Right lung (tissue), 5 donors: Measurements from ENCODE around the gene CYP4A22. TPM values are rescaled to one million over a fixed set of nuclear protein-coding genes. Genes with fewer than 3 reads are reported as not detected.
"Not testable (repeated sequence)": the region's sequence is repeated elsewhere in the genome, so short reads cannot be mapped to it uniquely, and the experiment has no call there.

Experiments used
- DNase-seq, 2 donors: peaks; one replicate each; pipeline ENCODE4 v3.0.0-alpha.2; 2013
- polyA plus RNA-seq, 5 donors: library from polyadenylated mRNA; unstranded; fragments of 120-200 nt; gene quantifications; one replicate each; pipeline versions ENCODE4 v1.2.1 to v1.2.3, GENCODE V29; 2013; ENCODE audit warnings: inconsistent platforms in 1 of 5, low replicate concordance in 1 of 5; ENCODE audit not compliant: insufficient read length in 5 of 5, insufficient read depth in 1 of 5

The CYP4A22 gene
- polyA plus RNA-seq, 5 donors, result 0.09 to 0.27 (median 0.11) TPM; not detected in 1

- not testable (repeated sequence) for DNase-seq
Observed at GRCh38 chr1:47156457-47156856, 19.2 kb downstream of the CYP4A22 start.

DNA sequence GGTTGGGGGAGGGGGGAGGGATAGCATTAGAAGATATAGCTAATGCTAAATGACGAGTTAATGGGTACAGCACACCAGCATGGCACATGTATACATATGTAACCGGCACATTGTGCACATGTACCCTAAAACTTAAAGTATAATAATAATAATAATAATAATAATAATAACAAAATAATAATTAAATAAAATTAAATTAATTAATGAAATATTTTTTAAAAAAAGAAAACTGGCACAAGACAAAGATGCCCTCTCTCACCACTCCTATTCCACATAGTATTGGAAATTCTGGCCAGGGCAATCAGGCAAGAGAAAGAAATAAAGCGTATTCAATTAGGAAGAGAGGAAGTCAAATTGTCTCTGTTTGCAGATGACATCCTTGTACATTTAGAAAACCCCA is 20.7 kb downstream of the CYP4A22 start:
- not testable (repeated sequence) for DNase-seq

GRCh38 chr1:47160716-47161115 is 23.5 kb downstream of the CYP4A22 start:
- no peak for DNase-seq

DNA sequence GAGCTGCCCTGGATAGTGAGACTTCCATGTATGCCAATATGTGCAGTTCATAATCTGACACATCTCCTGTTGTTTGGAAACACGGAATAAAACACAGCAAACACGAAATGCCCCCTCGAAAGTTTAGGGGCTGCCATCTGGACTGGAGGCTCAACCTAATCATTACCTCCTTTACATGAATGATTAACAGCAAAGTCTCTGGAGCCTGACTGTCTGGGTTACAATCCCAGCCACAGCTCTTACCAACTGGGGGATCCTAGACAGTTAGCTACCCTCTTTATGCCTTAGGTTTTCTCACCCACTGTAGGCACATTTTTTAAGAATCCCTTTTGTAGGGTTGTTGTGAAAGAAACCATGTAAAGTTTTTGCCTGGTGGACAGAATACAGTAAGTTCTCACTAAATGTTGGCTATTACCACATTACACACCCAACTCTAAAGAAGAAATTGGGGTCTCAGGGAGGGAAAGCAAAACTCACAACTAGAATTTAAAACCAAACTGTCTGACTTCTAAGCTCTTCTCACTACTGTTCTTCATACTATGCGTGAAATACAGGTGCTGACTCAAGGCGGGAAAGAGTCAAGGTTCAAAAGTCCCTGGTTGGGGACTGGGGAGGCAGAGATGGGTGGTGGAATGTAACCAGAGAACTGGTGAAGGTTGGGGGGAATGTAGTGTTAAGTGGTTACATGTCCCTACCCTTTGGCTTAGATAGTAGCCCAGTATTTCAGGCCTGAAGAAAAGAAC is 24.2 kb downstream of the CYP4A22 start:
- no peak for DNase-seq

DNA sequence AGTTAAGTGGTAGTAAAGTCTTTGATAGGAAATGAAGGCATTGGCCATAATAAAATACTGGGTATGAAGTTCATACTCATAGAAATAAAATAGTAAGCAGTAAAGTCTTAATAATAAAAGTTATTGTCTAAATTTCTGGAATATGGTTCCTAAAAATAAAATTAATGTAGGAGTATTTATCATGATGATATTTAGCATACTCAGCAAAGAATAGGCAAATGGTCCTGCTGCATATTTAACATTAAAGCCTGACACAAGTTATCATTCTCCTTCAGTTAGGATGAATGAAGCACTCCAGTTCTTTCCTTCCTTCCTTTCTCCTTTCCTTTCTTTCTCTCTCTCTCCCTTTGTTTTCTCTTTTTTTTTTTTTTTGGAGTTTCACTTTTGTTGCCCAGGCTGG is 27.3 kb downstream of the CYP4A22 start:
- DNase-seq, result no peak

DNA sequence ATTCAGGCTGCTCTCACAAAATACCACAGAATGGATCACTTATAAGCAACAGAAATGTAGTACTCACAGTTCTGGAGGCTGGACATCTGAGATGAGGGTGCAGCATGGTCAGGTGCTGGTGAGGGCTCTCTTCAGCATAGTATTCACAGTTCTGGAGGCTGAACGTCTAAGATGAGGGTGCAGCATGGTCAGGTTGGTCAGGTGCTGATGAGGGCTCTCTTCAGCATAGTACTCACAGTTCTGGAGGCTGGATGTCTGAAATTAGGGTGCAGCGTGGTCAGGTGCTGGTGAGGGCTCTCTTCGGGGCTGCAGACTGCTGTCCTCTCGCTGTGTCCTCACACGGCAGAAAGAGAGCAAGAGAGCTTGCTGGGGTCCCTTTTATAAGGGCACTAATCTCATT is 35.5 kb downstream of the CYP4A22 start:
- DNase-seq, result no peak

DNA sequence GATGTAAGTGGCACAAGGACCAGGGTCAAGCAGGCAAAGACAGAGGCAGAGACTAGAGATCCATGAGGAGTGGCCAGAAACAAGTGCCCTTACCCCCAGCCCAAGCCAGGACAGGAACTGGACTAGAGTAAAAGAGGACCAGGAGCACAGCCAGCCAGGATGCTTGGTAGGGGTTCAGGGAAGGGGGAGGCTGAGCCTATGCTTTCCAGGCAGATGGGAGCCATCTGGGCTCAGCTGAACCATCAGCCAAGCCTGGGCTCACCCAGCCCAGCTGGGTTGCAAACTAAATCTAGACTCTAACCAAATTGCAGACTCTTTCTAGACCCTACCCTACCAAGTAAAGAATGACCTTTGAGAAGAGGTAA is 37.4 kb downstream of the CYP4A22 start:
- DNase-seq, result peak in 1 of 2 donors; percentile 51

GRCh38 chr1:47175227-47175934 is 38.1 kb downstream of the CYP4A22 start:
- DNase-seq, result peak; percentile 43 to 52

GRCh38 chr1:47178020-47178419 is 40.8 kb downstream of the CYP4A22 start:
- DNase-seq, result no peak

GRCh38 chr1:47178654-47179016 is 41.4 kb downstream of the CYP4A22 start:
- no peak for DNase-seq

- DNase-seq, result peak; percentile 92
Observed at GRCh38 chr1:47179017-47179987, 42.1 kb downstream of the CYP4A22 start.

GRCh38 chr1:47179988-47180563 is 42.8 kb downstream of the CYP4A22 start:
- DNase-seq, result no peak

- DNase-seq, result no peak
Observed at GRCh38 chr1:47180603-47181094, 43.4 kb downstream of the CYP4A22 start.

GRCh38 chr1:47181095-47181954 is 44.1 kb downstream of the CYP4A22 start:
- no peak for DNase-seq

GRCh38 chr1:47181955-47182675 is 44.9 kb downstream of the CYP4A22 start:
- DNase-seq, result no peak

- DNase-seq, result no peak
Observed at GRCh38 chr1:47182676-47183235, 45.5 kb downstream of the CYP4A22 start.

- DNase-seq, result no peak
Observed at GRCh38 chr1:47183308-47184089, 46.3 kb downstream of the CYP4A22 start.

DNA sequence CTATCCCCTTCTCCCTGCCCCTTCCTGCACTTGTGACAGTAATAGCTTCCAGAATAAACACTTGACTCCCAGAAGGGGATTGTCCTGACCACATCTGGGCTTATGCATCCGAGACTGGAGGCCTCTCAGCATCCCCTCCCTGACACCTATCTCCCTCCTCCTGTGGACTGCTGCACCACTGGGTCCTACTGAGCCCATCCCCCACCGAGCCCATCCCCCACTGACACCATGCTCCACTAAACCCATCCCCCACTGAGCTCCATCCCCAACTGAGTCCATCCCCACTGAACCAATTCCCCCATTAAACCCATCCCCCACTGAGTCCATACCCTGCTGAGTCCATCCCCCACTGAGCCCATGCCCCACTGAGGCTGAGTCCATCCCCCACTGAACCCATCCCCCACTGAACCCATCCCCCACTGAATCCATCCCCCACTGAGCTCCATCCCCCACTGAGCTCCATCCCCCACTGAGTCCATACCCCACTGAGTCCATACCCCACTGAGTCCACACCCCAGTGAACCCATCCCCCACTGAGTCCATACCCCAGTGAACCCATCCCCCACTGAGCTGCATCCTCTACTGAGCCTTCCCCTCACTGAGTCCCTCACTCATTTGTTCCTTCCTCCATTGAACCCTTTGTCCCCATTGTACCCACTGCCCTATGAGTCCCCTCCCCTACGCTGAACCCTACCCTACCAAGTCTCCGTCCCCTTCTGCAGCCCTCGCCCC is 47.0 kb downstream of the CYP4A22 start:
- DNase-seq, result no peak
